ENCODE data around the gene CTNND1. TPM values are rescaled to one million over a fixed set of nuclear protein-coding genes. Genes with fewer than 3 reads are reported as not detected.

CTNND1 gene
- 172 and 178 TPM in 2 replicates for total RNA-seq

GRCh38 chr11:57761301-57762234, at the start of gene CTNND1:
Gene CTNND1 (plus strand): TSS chr11:57761802. CDS start chr11:57791479, 29,677 bp downstream.

GRCh38 chr11:57712256-57713150, 49.1 kb upstream of the CTNND1 start, which contains the start of gene TMX2:
Gene TMX2 (plus strand): TSS chr11:57712593. CDS start chr11:57712619, 26 bp downstream.

GRCh38 chr11:57741132-57742086, 20.2 kb upstream of the CTNND1 start, which contains the start of gene SELENOH:
Gene SELENOH (plus strand): TSS chr11:57741491. CDS start chr11:57741596, 105 bp downstream.

GRCh38 chr11:57751676-57752253, 9.8 kb upstream of the CTNND1 start, which contains the start of gene BTBD18:
Gene BTBD18 (minus strand): TSS chr11:57751819. CDS start chr11:57751188, 631 bp downstream.

Other genes with a start within 250 kb of the CTNND1 start
- gene SLC43A1, start 246.1 kb upstream of the CTNND1 start, total RNA-seq: 13.6 and 17.2 TPM in 2 replicates
- 65.0 and 81.3 TPM in 2 replicates for gene TIMM10, start 231.0 kb upstream of the CTNND1 start, total RNA-seq
- gene SMTNL1, start 224.2 kb upstream of the CTNND1 start, total RNA-seq: not detected in 2 replicates
- 17.9 and 76.9 TPM in 2 replicates for gene UBE2L6, start 194.1 kb upstream of the CTNND1 start, total RNA-seq
- under 0.01 and 0.46 TPM in 2 replicates for gene SERPING1, start 164.1 kb upstream of the CTNND1 start, total RNA-seq
- gene YPEL4, start 111.9 kb upstream of the CTNND1 start, total RNA-seq: under 0.01 TPM in 1 of 2 replicates, not detected in the other
- 28.3 and 31.5 TPM in 2 replicates for gene CLP1, start 104.0 kb upstream of the CTNND1 start, total RNA-seq
- gene ZDHHC5, start 93.7 kb upstream of the CTNND1 start, total RNA-seq: 24.7 and 33.3 TPM in 2 replicates
- gene MED19, start 49.6 kb upstream of the CTNND1 start, total RNA-seq: 19.5 and 19.8 TPM in 2 replicates
- 44.2 and 53.6 TPM in 2 replicates for gene TMX2, start 49.2 kb upstream of the CTNND1 start, total RNA-seq
- 106 and 115 TPM in 2 replicates for gene SELENOH, start 20.3 kb upstream of the CTNND1 start, total RNA-seq
- not detected in 2 replicates for gene BTBD18, start 10.0 kb upstream of the CTNND1 start, total RNA-seq

All from epithelial cell of umbilical artery (primary cell).